Measurements from ENCODE around the gene FAM20A.

FAM20A gene

DNA sequence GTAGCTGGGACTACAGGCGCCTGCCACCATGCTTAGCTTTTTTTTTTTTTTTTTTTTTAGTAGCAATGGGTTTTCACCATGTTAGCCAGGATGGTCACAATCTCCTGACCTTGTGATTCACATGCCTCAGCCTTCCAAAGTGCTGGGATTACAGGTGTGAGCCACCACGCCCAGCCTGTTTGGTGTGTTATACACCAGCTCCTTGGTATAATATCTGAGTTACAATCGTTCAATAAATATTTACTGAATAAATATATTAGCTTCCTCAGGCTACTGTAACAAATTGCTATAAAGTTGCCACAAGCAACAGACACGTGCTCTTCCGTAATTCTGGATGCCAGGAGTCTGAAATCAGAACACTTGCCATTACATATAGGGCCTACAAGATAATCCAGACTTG, 13.6 kb upstream of the FAM20A start:
- Mint-ChIP-seq H3K27ac (no peak overlapping the region), H3K27me3 (peaks cover 18% of the 10 kb centered on the region), H3K4me1 (no peaks in the 10 kb centered on the region), H3K9me3 (peaks cover 0 to under 1% of the 10 kb centered on the region in 2 donors), H3K4me3 (no peak overlapping the region)
- DNase-seq (no peak), ATAC-seq (no peak)

DNA sequence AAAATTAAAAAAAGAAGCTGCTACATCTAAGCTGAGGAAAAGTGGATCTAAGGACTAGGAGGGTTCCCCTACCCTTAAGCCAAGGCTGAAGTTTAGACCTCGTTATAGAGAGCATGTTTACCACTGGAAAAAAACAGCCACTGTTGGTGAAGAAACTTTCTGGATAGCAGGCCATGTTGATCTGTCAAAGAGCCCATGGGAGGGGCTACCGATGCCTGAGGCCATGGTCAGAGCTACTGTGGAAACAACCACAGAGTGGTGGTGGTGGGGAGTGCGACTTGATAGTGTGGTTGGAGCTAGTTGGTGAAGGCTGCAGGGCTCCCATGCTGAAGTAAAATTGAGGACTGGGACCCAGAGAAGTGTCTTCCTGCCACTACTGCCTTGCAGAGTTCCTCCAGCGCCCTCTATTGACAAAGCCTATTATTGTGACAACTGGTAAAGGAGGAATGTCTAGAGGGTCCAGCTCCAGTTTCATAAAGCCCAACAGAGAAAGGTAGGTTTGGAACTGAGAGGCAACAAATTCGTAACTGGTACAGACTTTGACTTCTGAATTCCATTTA, 12.7 kb upstream of the FAM20A start:
- Mint-ChIP-seq H3K9me3 (no peaks in the 10 kb centered on the region), H3K4me1 (no peaks in the 10 kb centered on the region), H3K4me3 (no peak overlapping the region), H3K27ac (no peak overlapping the region), H3K27me3 (peaks cover 14% of the 10 kb centered on the region)
- peak; percentile 64 for ATAC-seq
- DNase-seq: peak; percentile 32 to 47

DNA sequence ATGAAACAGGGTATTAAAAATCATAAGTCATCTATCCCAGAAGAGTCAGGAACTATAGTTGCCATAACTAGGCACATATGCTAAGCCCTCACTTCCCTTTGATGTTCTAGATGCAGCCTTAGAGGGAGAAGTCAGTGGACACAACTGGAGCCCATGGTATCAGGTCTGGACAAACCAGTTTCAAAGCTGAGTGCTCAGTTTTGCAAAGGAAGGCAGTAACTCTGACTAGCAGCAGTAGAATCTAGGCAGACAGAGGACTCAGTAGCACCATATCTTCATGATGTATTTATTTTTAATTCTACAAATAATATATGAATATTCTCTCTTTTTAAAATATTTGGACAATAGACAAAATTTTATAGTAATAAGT, 11.7 kb upstream of the FAM20A start:
- no peak for DNase-seq
- no peak overlapping the region for H3K27ac Mint-ChIP-seq
- peaks cover 2 to 3% of the 10 kb centered on the region in 2 donors for H3K9me3 Mint-ChIP-seq
- no peaks in the 10 kb centered on the region for H3K4me1 Mint-ChIP-seq
- no peak for ATAC-seq
- H3K4me3 Mint-ChIP-seq: no peak overlapping the region
- peaks cover 9% of the 10 kb centered on the region for H3K27me3 Mint-ChIP-seq

DNA sequence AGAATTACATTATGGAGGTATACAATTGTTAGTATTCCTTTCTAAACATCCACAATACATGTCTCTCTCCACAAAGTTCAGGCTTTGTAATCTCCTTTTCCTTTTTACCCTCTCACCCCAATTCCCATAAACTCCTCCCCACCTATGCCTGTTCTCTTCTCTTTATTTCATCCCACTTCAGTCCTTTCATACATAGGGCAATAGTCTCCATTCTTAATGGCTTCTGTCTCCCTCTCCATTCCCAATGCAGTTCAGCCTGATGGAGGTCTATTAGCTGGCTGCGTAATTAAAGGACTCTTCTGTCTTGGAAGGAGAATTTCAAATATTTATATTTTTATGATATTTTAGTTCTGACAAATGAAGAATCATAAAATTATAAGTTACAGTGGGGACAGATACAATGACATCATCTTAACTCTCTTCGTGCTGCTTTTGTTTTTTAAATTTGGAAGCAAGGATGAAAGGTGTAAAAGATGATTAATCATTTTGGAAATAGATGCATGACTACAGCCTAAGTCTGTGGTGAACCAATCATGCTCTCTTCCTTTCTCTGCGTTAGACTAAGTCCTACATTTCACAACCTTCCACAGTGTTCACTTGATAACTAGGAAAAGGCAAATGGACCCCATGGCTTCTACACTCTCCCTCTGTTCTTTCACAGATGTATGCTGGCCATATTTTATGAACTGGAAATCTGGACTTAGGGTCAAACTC, 11.2 kb upstream of the FAM20A start:
- DNase-seq (no peak), ATAC-seq (no peak)
- Mint-ChIP-seq H3K4me1 (no peaks in the 10 kb centered on the region), H3K27ac (no peak overlapping the region), H3K27me3 (peaks cover 9% of the 10 kb centered on the region), H3K9me3 (peaks cover 7 to 8% of the 10 kb centered on the region in 2 donors), H3K4me3 (no peak overlapping the region)

DNA sequence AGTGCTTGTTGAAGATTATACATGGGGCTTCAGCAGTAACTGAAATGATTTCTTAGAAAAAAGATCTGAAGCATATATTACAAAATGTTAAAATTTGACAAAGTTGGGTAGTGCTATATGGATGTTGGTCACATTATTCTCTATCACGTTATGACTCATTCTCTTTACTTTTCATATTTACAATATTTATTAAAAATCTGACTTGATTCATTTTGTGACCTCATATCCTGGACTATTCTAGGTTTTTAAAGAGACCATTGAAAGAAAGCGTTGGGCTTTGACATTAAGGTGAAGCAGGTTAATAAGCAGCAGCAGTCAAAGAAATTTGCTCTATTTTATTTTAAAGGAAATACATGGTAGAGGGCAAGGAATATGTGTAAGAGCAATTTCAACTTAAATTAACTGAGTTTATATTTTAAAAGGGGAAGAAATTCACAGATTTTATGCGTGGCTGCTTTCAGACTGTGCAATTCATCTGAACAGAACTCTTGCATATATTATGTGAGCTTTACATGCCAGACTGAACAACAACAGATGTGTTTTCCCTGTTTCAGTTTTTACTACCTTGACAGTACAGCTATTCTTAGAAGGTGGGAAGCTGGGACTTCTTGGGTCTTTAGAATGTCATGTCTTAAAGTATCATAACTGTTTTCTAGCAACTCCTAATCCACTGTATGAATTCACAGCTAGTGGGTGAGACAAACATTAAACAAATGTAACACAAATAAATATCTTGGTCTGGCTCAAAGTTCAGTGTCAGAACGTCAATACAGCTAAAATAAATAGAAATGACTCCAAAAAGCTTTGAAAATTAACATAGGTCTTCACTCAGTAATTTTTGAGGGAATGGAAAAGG, 10.4 kb upstream of the FAM20A start:
- peaks cover 9% of the 10 kb centered on the region for H3K27me3 Mint-ChIP-seq
- H3K4me3 Mint-ChIP-seq: no peak overlapping the region
- H3K27ac Mint-ChIP-seq: no peak overlapping the region
- H3K9me3 Mint-ChIP-seq: peaks cover 9 to 13% of the 10 kb centered on the region in 2 donors
- ATAC-seq: no peak
- no peak for DNase-seq
- H3K4me1 Mint-ChIP-seq: no peaks in the 10 kb centered on the region

DNA sequence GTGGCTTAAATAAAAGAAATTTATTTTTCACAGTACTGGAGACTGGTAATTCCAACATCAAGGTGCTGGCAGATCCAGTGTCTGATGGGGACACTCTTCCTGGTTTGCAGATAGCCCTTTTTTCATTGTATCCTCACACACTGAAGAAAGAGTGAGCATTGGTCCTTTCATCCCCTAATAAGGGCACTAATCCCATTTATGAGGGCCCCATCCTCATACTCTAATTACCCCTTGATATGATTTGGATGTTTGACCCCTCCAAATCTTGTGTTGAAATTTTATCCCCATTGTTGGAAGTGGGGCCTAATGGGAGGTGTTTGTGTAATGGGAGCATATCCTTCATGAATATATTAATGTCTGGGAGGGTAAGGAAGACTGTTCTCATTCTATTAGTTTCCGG, 9.4 kb upstream of the FAM20A start:
- Mint-ChIP-seq H3K9me3 (peaks cover 9 to 13% of the 10 kb centered on the region in 2 donors), H3K27ac (no peak overlapping the region), H3K27me3 (peaks cover 9% of the 10 kb centered on the region), H3K4me1 (no peaks in the 10 kb centered on the region), H3K4me3 (no peak overlapping the region)
- DNase-seq (no peak), ATAC-seq (no peak)

DNA sequence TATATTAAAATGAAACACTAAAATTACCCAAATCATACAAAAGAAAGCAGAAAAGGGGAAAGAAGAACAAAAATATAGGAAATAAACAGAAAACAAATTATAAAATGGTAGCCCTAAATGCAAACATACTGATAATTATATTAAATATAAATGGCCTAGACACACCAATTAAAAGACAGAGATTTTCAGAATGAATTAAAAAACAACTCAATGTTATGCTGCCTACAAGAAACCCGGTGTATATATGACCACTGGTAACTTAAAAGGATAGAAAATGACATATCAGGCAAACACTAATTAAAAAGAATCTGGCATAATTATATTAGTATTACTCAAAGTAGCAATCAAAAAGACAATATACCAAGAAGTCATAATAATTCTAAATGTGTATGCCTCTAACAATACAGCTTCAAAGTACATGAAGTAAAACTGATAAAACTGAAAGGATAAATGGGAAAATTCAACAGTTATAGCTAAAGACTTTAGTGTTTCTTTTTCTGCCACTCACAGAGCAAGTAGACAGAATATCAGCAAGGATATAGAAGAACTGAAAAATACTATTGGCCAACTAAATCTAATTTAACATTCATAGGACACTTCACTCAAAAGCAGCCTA, 7.5 kb upstream of the FAM20A start:
- H3K4me1 Mint-ChIP-seq: no peaks in the 10 kb centered on the region
- H3K27me3 Mint-ChIP-seq: peaks cover 13% of the 10 kb centered on the region
- ATAC-seq (no peak), DNase-seq (no peak)
- peaks cover 9 to 13% of the 10 kb centered on the region in 2 donors for H3K9me3 Mint-ChIP-seq
- no peak overlapping the region for H3K4me3 Mint-ChIP-seq
- no peak overlapping the region for H3K27ac Mint-ChIP-seq

DNA sequence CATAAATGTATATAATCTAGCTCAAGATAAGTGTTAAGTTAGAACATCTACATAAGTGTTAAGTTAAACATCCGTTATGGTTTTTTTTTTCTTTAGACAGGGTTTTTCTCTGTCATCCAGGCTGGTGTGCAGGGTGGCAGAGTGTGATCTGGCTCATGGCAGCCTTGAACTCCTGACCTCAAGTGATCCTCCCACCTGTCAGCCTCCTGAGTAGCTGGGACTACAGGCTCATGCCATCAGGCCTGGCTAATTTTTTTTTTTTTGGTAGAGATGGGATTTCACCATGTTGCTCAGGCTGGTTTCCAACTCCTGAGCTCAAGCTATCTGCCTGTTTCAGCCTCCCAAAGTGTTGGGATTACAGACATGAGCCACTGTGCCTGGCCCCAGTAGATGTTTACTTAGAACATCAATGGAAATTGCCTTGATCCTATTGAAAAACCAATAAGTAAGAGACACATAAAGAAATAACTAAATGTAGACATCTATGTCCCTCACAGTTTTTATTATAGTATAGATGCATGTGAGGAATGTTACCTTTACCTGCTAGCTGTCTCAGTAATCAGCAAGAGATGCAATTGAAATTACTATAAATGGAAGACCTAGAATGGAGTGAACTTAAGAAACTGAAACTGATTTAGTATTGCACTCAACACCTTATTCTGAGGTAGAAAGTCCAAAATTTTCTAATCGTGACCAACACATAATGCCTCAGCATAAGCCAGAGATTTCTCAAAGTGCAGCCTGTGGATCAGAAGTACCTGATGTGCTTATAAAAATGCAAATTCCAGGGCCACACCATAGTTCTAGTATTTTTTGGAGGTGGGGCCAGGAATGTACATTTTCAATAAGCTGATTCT, 5.5 kb upstream of the FAM20A start:
- no peak for ATAC-seq
- no peak overlapping the region for H3K27ac Mint-ChIP-seq
- peaks cover 9 to 13% of the 10 kb centered on the region in 2 donors for H3K9me3 Mint-ChIP-seq
- peaks cover 24% of the 10 kb centered on the region for H3K27me3 Mint-ChIP-seq
- DNase-seq: no peak
- H3K4me3 Mint-ChIP-seq: no peak overlapping the region
- peaks cover 5% of the 10 kb centered on the region for H3K4me1 Mint-ChIP-seq

DNA sequence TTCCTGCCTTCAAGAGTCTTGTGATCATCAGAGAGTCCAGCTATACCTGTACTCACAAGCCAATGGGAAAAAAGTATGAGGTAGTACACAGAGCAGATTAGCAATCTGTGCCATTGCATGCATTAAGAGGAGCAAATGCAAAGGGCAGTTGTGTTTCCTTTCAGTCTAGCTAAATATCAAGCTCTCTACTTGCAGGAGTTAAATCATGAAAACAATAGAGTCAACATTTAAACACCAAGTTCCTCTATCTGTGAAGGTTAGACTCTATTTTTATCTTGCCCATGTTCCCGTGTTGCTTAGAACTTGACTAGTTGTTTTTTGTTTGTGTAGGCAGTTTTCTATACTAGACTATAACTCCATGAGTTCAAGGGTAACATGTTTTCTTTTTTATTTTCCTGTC, 4.7 kb upstream of the FAM20A start:
- no peak for DNase-seq
- H3K4me3 Mint-ChIP-seq: no peak overlapping the region
- H3K4me1 Mint-ChIP-seq: peaks cover 12% of the 10 kb centered on the region
- no peak overlapping the region for H3K27ac Mint-ChIP-seq
- no peak for ATAC-seq
- H3K9me3 Mint-ChIP-seq: peaks cover 9 to 13% of the 10 kb centered on the region in 2 donors
- H3K27me3 Mint-ChIP-seq: peaks cover 32% of the 10 kb centered on the region

DNA sequence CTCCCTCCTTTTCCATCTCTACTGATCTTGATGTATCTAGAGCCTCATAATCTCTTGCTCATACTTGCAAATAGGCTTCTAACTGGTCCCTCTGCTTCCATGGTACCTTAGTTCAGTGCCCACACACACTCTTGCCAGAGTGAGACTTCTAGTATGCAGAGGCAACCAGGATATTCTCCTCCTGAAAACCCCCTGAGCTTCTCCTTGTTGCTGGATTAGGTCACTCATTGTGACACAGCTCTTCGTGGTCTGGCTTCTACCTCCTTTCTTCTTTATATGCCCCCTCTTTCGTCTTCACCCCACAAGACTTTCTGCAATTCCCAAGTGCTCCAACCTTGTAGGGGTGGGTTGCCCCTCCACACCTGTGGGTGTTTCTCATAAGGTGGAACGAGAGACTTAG, 2.5 kb upstream of the FAM20A start:
- H3K4me3 Mint-ChIP-seq: no peak overlapping the region
- no peak for DNase-seq
- no peak overlapping the region for H3K27ac Mint-ChIP-seq
- no peak for ATAC-seq
- H3K9me3 Mint-ChIP-seq: peaks cover 9 to 13% of the 10 kb centered on the region in 2 donors
- peaks cover 19% of the 10 kb centered on the region for H3K4me1 Mint-ChIP-seq
- peaks cover 47% of the 10 kb centered on the region for H3K27me3 Mint-ChIP-seq

DNA sequence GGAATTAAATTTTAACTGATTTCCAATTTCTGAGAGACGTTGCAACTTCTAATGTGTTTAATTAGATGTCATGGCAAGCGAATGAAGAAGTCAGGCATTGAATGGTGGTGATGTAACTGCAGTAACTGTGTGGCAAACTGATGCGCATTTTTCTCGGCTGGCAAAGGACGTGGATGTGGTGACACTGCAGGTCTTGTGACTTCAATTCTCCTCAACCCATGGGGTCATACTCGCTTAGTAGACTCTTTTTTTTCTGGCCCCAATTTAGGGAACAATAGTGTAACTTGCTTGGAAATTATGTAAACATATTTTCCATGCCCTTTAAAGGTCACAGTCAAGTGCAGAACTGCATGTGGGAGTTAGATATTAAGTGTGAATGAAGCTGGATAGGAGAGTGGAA, 1.9 kb upstream of the FAM20A start:
- no peak overlapping the region for H3K27ac Mint-ChIP-seq
- no peak for ATAC-seq

DNA sequence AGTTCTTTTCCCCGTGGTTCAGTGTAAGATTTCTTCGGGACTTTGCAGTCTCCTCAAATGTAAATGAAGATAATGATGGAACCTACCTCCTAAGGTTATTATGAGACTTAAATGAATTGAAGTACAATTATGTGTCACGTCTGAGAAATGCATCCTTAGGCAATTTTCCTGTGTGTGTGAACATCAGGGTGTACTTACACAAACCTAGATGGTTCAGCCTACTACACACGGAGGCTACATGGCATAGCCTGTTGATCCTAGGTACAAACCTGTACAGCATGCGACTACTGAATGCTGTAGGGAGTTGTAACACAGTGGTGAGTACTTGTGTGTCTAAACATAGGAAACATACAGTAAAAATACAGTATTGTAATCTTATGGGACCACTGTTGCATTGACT, 1.1 kb upstream of the FAM20A start:
- Mint-ChIP-seq H3K4me3 (no peak overlapping the region), H3K9me3 (peaks cover 2 to 4% of the 10 kb centered on the region in 2 donors), H3K27ac (no peak overlapping the region), H3K27me3 (peaks cover 60% of the 10 kb centered on the region), H3K4me1 (peaks cover 19% of the 10 kb centered on the region)
- ATAC-seq: no peak
- DNase-seq: no peak

More for the DNA sequence above, 1.9 kb upstream of the FAM20A start:
- peaks cover 19% of the 10 kb centered on the region for H3K4me1 Mint-ChIP-seq
- no peak for DNase-seq
- peaks cover 9 to 12% of the 10 kb centered on the region in 2 donors for H3K9me3 Mint-ChIP-seq
- H3K27me3 Mint-ChIP-seq: peaks cover 53% of the 10 kb centered on the region
- H3K4me3 Mint-ChIP-seq: no peak overlapping the region

DNA sequence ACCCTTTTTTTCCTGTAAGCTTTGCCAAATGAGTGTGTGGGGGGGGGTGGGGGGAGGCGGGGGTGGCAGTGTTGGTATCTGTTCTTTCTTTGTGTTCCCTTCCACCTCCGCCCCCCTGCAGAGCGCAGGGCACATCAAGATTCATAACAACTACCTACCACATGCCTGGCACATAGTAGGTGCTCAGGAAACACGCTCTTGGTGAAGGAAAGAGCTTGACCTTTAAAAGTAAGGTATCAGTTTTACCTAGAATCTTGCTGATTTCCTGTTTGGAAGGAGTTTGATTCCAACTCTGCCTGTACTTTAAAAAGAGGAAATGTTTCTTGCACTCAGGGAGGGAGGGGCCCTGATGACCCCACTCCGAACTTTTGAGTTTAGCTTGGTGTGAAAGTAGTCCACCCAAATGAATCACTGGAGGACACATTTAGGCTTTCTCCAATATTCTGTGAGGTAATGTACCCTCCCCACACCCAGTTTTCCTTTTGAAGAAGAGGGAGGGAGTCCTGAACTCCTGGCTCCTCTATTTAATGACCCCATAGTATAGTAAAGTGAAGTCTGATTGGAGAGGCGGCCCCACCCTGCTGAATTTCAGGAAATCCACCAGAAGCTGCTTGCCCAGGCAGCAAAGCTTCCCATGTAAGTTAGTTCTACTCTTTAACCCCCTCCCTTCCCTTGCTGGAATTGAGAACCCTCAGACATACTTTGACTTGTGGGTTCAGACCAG, 560 bp upstream of the FAM20A start:
- peak overlapping the region; percentile 46 to 58 for H3K4me3 Mint-ChIP-seq
- H3K4me1 Mint-ChIP-seq: peaks cover 21% of the 10 kb centered on the region
- ATAC-seq (no peak), DNase-seq (no peak)
- H3K27me3 Mint-ChIP-seq: peaks cover 66% of the 10 kb centered on the region
- H3K27ac Mint-ChIP-seq: no peak overlapping the region
- no peaks in the 10 kb centered on the region for H3K9me3 Mint-ChIP-seq

DNA sequence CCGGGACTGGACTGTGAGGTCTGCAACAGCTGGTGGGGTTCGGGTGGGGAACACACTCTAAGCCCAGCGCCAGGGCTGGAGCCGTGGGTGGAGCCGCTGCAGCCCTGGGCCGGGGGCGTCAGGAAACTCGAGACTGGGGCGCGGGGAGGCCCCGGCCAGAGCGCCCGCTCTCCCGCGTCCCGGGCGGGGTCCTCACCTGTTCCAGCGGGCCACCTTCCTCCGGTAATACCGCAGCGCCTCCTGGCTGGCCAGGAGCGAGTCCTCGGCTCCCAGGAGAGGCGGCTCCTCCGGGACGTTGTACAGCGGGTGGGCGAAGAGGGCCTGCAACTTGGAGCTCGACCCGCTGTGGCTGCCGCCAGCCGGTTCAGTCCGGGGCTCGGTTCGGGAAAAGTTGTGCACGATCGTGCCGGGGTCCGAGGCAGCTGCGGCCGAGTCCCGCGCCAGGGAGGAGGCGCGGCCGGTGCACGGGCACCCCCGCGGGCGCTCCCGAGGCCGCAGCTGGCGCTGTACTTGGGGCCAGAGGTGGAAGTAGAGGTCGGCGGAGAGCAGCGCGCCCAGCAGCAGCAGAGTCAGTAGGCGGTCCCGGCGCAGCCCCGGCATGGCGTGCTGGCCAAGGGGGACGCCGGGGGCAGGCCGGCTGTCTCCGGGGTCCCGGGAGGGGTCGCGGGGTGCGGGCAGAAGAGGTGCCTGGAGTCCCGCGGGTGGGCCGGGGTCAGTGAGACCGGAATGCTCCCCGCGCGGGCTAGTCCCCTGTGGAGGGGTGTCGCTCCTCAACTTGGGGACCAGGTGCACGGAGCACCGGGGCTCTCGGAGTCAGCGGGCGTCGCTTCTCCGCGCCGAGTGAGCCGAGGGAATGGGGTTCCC, 868 bp downstream of the FAM20A start:
- peaks cover 77% of the 10 kb centered on the region for H3K27me3 Mint-ChIP-seq
- DNase-seq: peak; percentile 15 to 28
- H3K4me3 Mint-ChIP-seq: peak overlapping the region; percentile 63 to 78
- no peaks in the 10 kb centered on the region for H3K9me3 Mint-ChIP-seq
- ATAC-seq: peak; percentile 77
- H3K27ac Mint-ChIP-seq: no peak overlapping the region
- peaks cover 34% of the 10 kb centered on the region for H3K4me1 Mint-ChIP-seq

Measured in stimulated activated naive CD8-positive, alpha-beta T cell treated with anti-CD3 and anti-CD28 coated beads, Interleukin-15, amount 100 ng/mL, for 72 hours (primary cell).